ENCODE measurements around the gene PDE4B.
A peak's percentile ranks its signal among the peaks of the same experiment; 100 is the strongest.
"Not testable (repeated sequence)": the region's sequence is repeated elsewhere in the genome, so short reads cannot be mapped to it uniquely, and the experiment has no call there.

Gene PDE4B

DNA sequence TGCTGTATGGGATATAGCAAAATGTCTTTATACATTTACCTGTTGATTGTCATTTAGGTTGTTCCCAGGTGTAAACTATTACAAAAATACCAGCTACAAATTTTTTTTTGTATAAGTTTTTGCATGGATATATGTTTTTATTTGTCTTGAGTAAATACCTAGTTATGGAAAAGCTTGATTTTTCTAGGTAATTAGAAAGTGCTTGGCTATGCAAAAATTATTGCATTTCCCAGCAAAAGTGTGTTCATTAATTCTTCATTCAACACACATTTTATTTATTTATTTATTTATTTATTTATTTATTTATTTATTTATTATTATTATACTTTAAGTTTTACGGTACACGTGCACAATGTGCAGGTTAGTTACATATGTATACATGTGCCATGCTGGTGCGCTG lies 22.1 kb downstream of the PDE4B start:
- DNase-seq (ENCODE audit: low spot score), result no peak

GRCh38 chr1:65817891-65818290 lies 25.2 kb downstream of the PDE4B start:
- no peak for DNase-seq (ENCODE audit: low spot score)

GRCh38 chr1:65818966-65819365 lies 26.3 kb downstream of the PDE4B start:
- DNase-seq (ENCODE audit: low spot score), result no peak

DNA sequence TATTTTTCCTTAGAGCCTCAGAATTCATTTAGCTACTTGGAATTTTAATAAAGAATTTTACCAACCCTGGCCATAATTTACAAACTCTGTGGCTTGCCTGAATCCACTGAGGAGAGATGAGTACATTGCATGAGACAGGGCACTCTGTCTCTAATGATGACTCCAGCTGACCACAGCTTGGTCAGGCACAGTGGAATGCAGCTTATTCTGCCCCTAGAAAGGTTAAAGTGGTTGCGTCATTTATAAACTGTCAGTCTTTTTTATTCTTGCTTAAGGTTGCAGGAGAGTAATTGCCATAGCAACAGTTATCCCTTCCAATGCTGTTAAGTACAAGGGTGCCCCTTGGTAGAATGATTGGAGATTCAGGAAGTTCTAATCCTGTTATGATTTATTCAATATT lies 28.3 kb downstream of the PDE4B start:
- peak; percentile 91 for DNase-seq (ENCODE audit: low spot score)

- no peak for DNase-seq (ENCODE audit: low spot score)
Observed at GRCh38 chr1:65821386-65821785, 28.7 kb downstream of the PDE4B start.

- DNase-seq (ENCODE audit: low spot score), result no peak
Observed at GRCh38 chr1:65824103-65824502, 31.4 kb downstream of the PDE4B start.

- DNase-seq (ENCODE audit: low spot score), result peak; percentile 38
Observed at GRCh38 chr1:65825741-65826140, 33.0 kb downstream of the PDE4B start.

GRCh38 chr1:65826782-65827181 lies 34.1 kb downstream of the PDE4B start:
- DNase-seq (ENCODE audit: low spot score), result no peak

GRCh38 chr1:65827346-65827745 lies 34.7 kb downstream of the PDE4B start:
- DNase-seq (ENCODE audit: low spot score), result peak; percentile 15

DNA sequence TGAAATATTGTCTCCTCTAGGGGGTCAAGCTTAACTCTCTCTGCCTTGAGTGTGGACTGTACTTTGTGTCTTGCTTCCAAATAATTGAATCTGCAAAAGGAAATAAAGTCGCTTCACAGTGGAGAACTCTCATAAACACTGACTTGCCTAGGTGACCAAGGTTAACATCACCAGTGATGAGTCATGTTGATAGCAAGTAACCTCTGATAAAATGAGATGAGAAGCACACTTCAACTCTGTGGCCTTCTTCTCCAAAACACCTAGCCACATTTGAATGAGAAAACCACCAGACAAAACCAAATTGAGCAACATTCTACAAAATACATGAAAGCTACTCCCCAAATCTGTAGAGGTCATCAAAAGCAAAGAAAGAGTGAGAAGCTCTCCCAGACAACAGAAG lies 37.6 kb downstream of the PDE4B start:
- DNase-seq (ENCODE audit: low spot score), result no peak

GRCh38 chr1:65832296-65832695 lies 39.6 kb downstream of the PDE4B start:
- DNase-seq (ENCODE audit: low spot score), result peak; percentile 52

DNA sequence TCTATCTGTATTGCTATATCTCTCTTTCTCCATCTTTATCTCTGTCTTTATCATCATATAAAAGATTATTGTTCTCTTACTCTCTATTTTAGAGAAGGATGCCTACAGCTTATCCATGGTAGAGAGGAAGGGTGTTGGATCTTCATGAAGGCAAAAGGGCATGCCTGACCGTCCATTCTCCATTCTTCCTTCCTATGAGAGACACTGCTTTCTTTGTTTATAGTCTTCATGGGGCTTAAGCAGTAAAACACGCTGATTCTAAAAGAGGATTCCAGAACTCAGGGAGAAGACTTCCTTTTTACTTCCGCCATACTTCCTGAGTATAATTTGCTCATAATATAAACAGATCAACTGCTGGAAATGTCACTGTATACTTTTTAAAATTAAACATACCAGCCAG lies 44.0 kb downstream of the PDE4B start:
- no peak for DNase-seq (ENCODE audit: low spot score)

DNA sequence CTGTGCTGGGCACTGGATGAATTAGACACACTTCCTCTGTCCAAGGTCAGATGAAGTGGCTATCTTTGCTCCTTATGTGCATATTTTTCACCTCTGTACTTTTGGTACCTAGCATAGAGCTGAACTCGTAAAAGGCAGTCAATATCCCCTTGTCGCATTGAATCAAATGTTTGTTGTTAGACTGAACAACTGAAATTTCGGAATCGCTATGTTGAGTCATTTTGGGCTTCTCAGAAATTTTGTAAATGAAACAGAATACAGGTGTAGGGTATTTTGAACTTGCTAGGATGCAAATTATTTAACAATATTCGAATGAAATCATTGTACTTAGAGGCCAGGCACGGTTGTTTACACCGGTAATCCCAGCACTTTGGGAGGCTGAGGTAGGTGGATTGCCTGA lies 48.0 kb downstream of the PDE4B start:
- no peak for DNase-seq (ENCODE audit: low spot score)

DNA sequence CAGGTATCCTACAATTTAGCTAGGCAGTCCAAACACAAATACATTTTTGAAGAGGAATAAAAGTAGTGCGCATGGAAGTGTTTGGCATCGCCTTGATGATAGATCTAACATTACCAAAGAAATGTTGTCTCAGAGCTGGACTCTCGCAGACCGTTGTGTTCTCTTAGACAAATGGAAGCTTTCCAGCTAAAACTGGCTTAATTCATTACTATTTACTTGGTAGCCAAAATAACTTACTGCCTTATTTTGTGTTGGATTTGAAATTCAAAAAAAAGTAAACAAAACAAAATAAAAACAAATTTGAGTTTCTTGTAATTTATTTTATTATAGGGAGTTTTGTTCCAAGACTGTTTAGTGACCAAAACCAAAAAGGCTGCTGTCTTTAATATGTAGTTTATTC lies 51.6 kb downstream of the PDE4B start:
- DNase-seq (ENCODE audit: low spot score), result no peak

DNA sequence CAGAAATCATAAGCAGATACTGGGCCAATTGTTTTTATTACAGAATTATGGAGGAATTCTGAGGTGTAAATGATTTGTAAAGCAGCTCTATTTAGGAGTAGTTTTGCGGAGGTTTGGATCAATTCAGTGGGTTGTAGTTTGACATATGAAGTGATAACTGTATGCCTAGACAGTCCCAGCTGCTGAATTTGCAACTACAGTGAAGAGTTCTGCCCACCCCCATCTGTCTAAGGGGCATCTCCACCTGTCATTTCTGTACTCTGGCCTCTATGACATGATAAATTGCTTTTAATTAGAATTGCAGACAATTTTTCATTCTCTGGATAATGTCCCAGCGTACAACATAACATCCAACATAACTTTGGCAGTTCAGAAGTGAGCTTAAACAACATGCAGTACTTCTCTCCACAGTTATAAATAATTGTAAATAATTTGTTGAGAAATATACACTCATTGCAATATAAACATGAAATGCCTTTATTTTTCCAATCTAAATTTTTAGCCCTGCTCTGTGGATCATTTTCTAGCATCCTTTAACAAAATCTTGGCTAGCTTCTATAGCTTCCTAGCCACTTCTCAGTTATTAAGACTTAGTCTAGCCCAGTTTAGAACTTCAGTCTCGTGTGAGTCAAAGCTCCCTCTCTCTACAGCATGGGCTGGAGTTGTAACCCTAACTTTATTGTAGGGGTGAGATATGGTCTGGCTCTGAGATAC lies 52.3 kb downstream of the PDE4B start:
- DNase-seq (ENCODE audit: low spot score), result no peak

DNA sequence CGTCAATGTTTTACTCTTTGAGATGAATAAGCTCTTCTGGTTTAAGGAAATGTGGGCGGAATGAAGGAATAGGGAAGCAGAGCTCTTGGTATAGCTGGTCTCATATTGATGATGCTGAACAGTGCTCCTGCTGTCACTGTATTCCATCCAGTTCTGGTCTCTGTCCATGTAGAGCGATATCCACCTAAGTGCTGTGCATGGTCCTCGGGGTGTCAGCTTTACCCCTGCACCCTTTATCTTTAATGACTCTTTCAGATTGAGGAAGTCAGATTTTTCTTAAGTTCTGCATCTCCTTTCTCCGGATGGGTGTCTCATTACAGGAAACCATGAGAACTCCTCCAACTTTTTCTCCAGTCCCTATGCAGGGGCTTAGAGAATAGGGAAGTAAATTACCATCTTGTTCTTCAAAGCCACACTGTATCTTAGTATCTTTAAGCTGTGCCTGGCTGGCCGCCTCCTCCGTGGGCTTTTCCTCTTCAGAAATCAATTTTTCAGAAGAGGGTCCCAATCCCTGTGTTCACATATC lies 52.9 kb downstream of the PDE4B start:
- DNase-seq (ENCODE audit: low spot score), result no peak

- peak; percentile 13 for DNase-seq (ENCODE audit: low spot score)
Observed at GRCh38 chr1:65846866-65847265, 54.2 kb downstream of the PDE4B start.

- no peak for DNase-seq (ENCODE audit: low spot score)
Observed at GRCh38 chr1:65850281-65850680, 57.6 kb downstream of the PDE4B start.

GRCh38 chr1:65856591-65856990 lies 63.9 kb downstream of the PDE4B start:
- DNase-seq (ENCODE audit: low spot score), result not testable (repeated sequence)

GRCh38 chr1:65866439-65866838 lies 73.7 kb downstream of the PDE4B start:
- DNase-seq (ENCODE audit: low spot score), result no peak

- DNase-seq (ENCODE audit: low spot score), result no peak
Observed at GRCh38 chr1:65872301-65872700, 79.6 kb downstream of the PDE4B start.

DNA sequence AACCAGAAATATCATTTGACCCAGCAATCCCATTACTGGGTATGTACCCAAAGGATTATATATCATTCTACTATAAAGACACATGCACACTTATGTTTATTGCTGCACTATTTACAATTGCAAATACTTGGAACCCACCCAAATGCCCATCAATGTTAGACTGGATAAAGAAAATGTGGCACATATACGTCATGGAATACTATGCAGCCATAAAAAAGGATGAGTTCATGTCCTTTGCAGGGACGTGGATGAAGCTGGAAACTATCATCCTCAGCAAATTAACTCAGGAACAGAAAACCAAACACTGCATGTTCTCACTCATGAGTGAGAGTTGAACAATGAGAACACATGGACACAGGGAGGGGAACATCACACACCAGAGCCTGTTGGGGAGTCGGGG lies 85.6 kb downstream of the PDE4B start:
- DNase-seq (ENCODE audit: low spot score), result not testable (repeated sequence)

DNA sequence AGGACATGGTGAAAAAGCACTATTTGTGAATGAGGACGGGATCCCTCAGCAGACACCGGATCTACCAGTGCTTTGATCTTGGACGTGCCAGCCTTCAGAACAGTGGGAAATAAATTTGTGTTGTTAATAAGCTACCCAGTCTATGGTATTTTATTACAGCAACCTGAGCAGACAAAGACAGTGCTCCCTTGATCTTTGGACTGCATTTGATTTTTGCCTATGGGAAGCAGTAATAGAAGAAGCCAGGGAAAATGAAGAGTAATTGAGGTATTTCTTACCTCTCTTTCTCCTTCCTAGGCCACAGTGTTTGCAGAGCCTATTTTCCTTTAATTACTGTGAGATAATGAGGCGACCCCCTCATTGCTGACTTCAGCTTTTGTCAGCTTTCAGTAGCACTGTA lies 87.9 kb downstream of the PDE4B start:
- DNase-seq (ENCODE audit: low spot score), result no peak

- DNase-seq (ENCODE audit: low spot score), result peak; percentile 78
Observed at GRCh38 chr1:65881067-65881594, 88.4 kb downstream of the PDE4B start.
